T-helper 22 cell (primary cell): ENCODE measurements around the gene RFNG.

Source experiments
- DNase-seq: peaks from one replicate; pipeline ENCODE4 v3.0.0-alpha.2; 2020; ENCODE audit warnings: low read depth

RFNG gene

GRCh38 chr17:82077617-82078358, 26.2 kb upstream of the RFNG start:
- DNase-seq: no peak

- no peak for DNase-seq
These were observed 25.4 kb upstream of the RFNG start for GRCh38 chr17:82076785-82077591.

- no peak for DNase-seq
These were observed 24.6 kb upstream of the RFNG start for GRCh38 chr17:82076018-82076784.

- no peak for DNase-seq
These were observed 21.8 kb upstream of the RFNG start for GRCh38 chr17:82073446-82073845.

- DNase-seq: no peak
These were observed 21.2 kb upstream of the RFNG start for GRCh38 chr17:82072827-82073226.

- DNase-seq: no peak
These were observed 19.0 kb upstream of the RFNG start for GRCh38 chr17:82070611-82071010.

GRCh38 chr17:82065638-82066303, 14.2 kb upstream of the RFNG start, which contains the start of gene DUS1L:
TSS of gene DUS1L (minus strand) at chr17:82065804. CDS start at chr17:82065059, 745 bp downstream.
- DNase-seq: peak; percentile 48

GRCh38 chr17:82065193-82065637, 13.6 kb upstream of the RFNG start:
- no peak for DNase-seq

- no peak for DNase-seq
These were observed 13.0 kb upstream of the RFNG start for GRCh38 chr17:82064433-82065192.

- no peak for DNase-seq
These were observed 12.1 kb upstream of the RFNG start for GRCh38 chr17:82063424-82064415.

- DNase-seq: no peak
These were observed 11.4 kb upstream of the RFNG start for GRCh38 chr17:82062984-82063368.

- DNase-seq: no peak
These were observed 10.7 kb upstream of the RFNG start for GRCh38 chr17:82062076-82062983.

- DNase-seq: no peak
These were observed 9.7 kb upstream of the RFNG start for GRCh38 chr17:82061047-82061925.

- no peak for DNase-seq
These were observed 9.0 kb upstream of the RFNG start for GRCh38 chr17:82060614-82061013.

GRCh38 chr17:82060001-82060380, 8.4 kb upstream of the RFNG start:
- no peak for DNase-seq

GRCh38 chr17:82059272-82060000, 7.8 kb upstream of the RFNG start:
- DNase-seq: no peak

- no peak for DNase-seq
These were observed 7.2 kb upstream of the RFNG start for GRCh38 chr17:82058855-82059249.
